Measurements from ENCODE around the gene NSG1. TPM values are rescaled to one million over a fixed set of nuclear protein-coding genes. Genes with fewer than 3 reads are reported as not detected.
A peak's percentile ranks its signal among the peaks of the same experiment; 100 is the strongest.

Gene NSG1
- total RNA-seq, 2 experiments from 2014 or later, result 39.7 to 46.8 TPM

DNA sequence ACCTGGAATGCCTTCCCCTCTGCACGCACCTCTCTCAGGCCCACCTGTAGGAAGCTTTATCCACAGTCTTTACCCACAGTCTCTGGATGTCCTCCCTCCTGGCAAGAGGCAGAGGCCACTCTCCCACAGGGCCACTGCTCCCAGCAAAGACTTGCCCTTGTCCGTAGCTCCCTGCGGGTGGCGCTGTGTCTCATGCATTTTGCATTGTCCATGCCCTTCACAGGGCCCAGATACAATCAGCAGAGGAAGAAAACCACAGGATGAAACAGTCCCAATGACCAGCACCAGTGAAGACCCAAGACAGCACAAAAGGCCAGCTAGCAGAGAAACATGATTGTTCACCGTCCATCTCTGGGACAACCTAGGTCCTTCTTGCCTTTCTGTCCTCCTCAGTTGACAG lies 2.1 kb upstream of the NSG1 start:
- POLR2A ChIA-PET, result no interaction called here
- Mint-ChIP-seq H3K36me3 (no peaks in the 10 kb centered on the region), H3K27ac (no peak overlapping the region), H3K4me3 (peak overlapping the region; percentile 60), H3K4me1 (peaks cover 5% of the 10 kb centered on the region), H3K27me3 (peaks cover 30% of the 10 kb centered on the region), H3K9me3 (no peaks in the 10 kb centered on the region)
- DNase-seq (no peak), ATAC-seq (ENCODE audit: low read depth) (no peak)

DNA sequence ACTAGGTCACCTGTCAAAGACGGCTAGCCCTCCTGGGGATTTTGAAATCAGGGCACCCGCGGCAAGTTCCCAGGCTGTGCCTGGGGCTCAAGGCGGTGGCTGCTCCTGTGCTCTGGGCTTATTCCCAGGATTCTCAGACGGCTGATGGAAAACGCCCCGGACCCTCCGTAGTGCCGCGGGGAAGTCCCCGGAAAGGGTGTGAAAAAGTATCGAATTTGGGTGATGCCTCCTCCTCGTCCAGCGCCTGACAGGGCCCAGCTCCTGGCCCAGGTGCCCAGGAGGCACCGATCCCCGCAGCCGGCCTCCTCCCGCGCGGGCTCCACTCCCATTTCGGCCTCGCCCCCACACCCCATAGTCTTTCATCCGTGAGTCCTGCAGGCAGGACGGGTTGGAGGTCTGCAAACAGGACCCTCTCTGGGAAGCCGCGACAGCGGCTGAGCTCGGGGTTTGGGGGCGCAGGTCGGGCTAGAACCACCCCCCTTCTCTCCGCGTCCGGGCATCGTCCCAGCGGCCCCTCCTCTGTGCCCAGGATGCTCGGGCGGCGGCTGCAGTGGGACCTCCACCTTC lies 1.1 kb upstream of the NSG1 start:
- no peak overlapping the region for H3K27ac Mint-ChIP-seq
- H3K4me3 Mint-ChIP-seq, result peak overlapping the region; percentile 86
- POLR2A ChIA-PET, result no interaction called here
- no peaks in the 10 kb centered on the region for H3K36me3 Mint-ChIP-seq
- DNase-seq (no peak), ATAC-seq (ENCODE audit: low read depth) (no peak)
- H3K4me1 Mint-ChIP-seq, result peaks cover 5% of the 10 kb centered on the region
- H3K9me3 Mint-ChIP-seq, result no peaks in the 10 kb centered on the region
- H3K27me3 Mint-ChIP-seq, result peaks cover 28% of the 10 kb centered on the region

DNA sequence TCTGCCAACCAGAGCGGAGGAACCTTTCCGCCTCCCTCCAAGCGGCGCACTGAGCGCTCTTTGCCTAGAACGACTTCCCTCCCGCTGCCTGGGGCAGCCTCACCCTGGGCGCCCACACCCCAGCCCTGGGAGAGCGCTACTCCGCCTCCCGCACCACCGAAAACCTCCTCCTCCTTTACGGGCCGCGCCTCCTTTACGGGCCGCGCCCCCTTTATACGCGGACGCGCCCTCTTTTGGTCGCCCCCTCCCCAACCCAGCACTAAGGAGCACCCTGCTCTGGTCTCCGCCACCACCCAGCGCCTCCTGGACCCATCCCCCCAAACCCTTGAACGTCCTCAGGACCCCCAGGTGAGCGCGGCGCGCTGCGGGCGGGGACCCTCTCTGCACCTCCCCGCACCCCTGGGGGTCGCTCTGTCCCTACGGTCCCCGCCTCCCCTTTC lies 586 bp upstream of the NSG1 start:
- Mint-ChIP-seq H3K9me3 (no peaks in the 10 kb centered on the region), H3K27ac (peak overlapping the region; percentile 34), H3K4me3 (peak overlapping the region; percentile 86), H3K4me1 (peaks cover 5% of the 10 kb centered on the region), H3K36me3 (no peaks in the 10 kb centered on the region), H3K27me3 (peaks cover 28% of the 10 kb centered on the region)
- DNase-seq (peak; percentile 56), ATAC-seq (ENCODE audit: low read depth) (peak; percentile 73)
- POLR2A ChIA-PET, result no interaction called here

DNA sequence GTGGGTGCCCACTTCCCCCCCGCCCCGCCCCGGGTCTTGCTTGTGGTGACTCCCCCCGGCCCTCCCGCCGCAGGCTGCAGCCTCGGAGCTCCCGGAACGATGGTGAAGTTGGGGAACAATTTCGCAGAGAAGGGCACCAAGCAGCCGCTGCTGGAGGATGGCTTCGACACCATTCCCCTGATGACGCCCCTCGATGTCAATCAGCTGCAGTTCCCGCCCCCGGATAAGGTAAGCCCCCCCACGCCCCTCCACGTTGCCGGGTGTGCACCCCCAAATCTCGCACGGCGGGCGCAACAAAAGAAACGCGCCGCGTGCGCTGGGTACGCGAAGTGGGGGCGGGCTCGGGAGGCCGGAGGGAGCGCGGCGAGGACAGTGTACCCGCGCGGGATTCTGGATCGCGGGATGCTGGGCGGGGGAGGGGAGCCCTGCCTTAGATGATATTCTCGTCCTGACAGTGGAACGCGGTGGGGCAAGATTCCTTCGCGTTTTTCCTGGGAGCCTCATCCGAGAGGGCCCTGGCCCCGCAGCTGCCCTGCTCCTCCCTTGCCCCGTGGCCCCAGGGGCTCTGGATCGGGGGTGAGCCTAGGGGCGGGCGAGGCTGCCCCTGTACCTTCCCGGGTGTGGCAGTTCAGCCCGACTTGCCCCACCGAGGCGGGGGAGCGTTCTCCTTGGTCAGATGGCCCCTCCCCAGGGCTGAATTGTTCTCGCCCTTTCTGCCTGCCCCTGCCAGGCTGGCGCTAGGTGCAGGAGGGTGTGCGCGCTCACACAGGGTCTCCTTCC lies 819 bp downstream of the NSG1 start:
- peak overlapping the region; percentile 13 for H3K27ac Mint-ChIP-seq
- no peaks in the 10 kb centered on the region for H3K9me3 Mint-ChIP-seq
- H3K36me3 Mint-ChIP-seq, result peaks cover 1% of the 10 kb centered on the region
- peaks cover 5% of the 10 kb centered on the region for H3K4me1 Mint-ChIP-seq
- POLR2A ChIA-PET, result no interaction called here
- H3K4me3 Mint-ChIP-seq, result peak overlapping the region; percentile 76
- peaks cover 26% of the 10 kb centered on the region for H3K27me3 Mint-ChIP-seq
- no peak for ATAC-seq (ENCODE audit: low read depth)
- DNase-seq, result peak; percentile 53

DNA sequence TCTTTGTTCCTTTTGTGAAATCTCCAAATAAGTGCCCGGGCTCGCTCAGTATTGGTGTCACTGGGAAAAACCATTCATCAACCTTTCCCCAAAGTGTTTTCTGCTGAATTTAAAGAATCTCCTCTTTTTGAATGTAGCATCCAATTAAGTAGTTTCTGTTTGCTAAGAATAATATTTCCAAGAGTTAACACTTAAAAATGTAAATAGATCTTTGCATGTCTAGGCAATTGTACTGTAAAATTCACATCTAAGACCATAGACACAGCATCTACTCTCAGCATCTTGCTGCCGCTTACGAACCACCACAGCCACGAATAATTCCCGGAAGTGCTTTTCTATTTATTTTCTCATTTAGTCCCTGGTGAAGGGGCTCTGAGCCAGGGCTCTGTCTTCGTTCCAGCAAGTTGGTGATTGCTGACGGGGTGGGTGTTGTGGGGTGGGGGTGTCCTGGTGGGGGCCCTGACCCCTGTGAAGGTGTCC lies 1.4 kb downstream of the NSG1 start:
- DNase-seq (no peak), ATAC-seq (ENCODE audit: low read depth) (no peak)
- Mint-ChIP-seq H3K27ac (peak overlapping the region; percentile 13), H3K4me1 (peaks cover 5% of the 10 kb centered on the region), H3K36me3 (peaks cover 1% of the 10 kb centered on the region), H3K27me3 (peaks cover 25% of the 10 kb centered on the region), H3K4me3 (peak overlapping the region; percentile 76), H3K9me3 (no peaks in the 10 kb centered on the region)
- POLR2A ChIA-PET, result interaction anchor here (1.0 kb wide), 1 partner anchor 140 kb away, joined by 3 read pairs; the partner anchor contains the start of gene TMEM128

DNA sequence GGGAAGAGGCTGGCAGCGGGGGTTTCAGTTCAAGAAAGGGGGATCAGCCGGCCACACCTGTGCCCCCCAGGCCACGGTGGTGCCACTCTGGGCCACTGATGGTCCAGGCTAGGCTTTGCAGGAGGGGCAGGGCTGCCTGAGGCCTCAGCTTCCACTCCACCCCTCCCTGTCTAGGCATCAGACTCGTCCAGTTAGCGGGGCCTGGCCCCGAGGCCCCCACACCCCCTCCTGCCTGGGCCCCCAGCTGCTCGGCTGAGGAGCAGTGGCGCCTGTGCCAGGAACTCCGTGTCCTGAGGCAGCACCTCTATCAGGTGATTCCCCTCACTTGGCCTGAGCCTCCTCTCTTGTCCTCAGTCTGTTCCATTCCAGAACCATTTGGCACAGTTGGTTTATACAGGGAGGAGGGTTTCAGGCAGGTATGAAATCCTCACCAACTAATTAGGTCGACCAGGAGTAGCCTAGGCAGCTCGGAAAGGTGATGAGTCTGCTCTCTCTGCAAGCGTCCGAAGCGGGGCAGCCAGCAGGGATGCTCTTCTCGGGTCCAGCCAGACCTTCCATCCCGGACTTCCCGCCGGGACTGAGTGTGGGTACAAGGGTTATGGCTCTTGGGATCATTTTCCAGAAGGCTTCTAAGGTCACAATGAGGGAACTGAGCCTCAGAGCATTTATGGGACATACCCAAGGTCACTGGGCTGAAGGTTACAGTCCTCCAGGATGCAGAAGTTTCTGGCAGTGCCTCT lies 2.1 kb downstream of the NSG1 start:
- POLR2A ChIA-PET, result interaction anchor here (1.0 kb wide), 1 partner anchor 141 kb away, joined by 3 read pairs; the partner anchor contains the start of gene TMEM128
- H3K27ac Mint-ChIP-seq, result no peak overlapping the region
- ATAC-seq (ENCODE audit: low read depth) (no peak), DNase-seq (no peak)
- H3K27me3 Mint-ChIP-seq, result peaks cover 20% of the 10 kb centered on the region
- H3K4me1 Mint-ChIP-seq, result peaks cover 5% of the 10 kb centered on the region
- H3K9me3 Mint-ChIP-seq, result no peaks in the 10 kb centered on the region
- no peak overlapping the region for H3K4me3 Mint-ChIP-seq
- H3K36me3 Mint-ChIP-seq, result peaks cover 3% of the 10 kb centered on the region

DNA sequence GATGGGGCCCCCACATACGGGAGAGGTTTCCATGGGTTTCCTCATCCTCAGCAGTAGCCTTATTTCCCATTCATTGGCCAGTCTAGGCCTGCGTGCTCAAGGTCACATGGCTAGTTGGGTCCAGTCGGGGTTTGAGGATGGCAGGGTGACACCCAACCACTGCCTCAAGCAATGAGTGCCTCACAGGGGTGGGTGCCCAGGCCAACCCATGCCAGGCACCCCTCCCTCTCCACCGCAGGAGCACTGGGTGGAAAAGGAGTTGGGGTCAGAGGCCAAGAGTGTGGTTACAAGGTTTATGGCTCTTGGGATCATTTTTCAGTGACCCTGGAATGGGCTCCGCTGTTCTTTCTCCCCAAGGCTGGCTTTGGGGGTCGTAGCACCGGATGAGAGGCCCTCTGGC lies 3.1 kb downstream of the NSG1 start:
- Mint-ChIP-seq H3K4me3 (no peak overlapping the region), H3K36me3 (peaks cover 3% of the 10 kb centered on the region), H3K27ac (no peak overlapping the region), H3K9me3 (no peaks in the 10 kb centered on the region), H3K27me3 (peaks cover 10% of the 10 kb centered on the region), H3K4me1 (peaks cover 4% of the 10 kb centered on the region)
- POLR2A ChIA-PET, result no interaction called here
- ATAC-seq (ENCODE audit: low read depth) (no peak), DNase-seq (no peak)

DNA sequence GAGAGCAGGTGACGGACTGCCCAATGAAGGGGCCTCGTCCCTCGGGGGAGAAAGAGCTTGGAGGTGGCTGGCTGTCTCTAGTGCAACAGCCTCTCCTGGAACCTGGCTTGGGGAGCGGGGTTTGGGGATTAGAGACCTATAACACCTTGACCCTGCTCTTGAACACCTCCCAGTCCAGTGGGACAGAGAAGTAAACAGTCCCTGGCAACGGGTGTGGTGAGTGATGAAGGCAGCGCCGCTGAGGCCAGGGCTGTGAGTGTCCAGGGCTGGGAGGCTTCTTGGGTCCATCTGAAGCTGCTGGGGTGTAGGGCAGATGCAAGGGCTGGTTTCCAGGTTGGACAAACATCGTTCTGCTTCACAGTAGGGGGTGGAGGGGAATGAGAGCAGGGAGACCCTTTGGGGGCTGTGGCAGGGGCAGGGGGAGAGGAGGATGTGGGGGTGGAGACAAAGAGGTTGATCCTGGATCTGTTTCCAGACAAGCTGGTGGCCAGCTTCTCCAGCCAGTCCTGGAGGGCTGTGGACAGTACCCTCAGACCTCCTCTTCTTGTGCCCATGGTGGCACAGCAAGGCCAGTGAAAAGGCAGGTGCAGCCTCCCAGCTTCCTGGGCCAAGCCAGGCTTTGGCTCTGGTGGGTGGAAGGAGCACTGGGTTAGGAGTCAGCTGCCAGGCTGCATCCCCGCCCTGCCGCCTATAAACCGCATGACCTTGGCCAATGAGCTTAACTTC lies 3.8 kb downstream of the NSG1 start:
- H3K27me3 Mint-ChIP-seq, result peaks cover 9% of the 10 kb centered on the region
- DNase-seq, result no peak
- H3K27ac Mint-ChIP-seq, result no peak overlapping the region
- H3K4me1 Mint-ChIP-seq, result peaks cover 4% of the 10 kb centered on the region
- H3K9me3 Mint-ChIP-seq, result no peaks in the 10 kb centered on the region
- H3K4me3 Mint-ChIP-seq, result no peak overlapping the region
- H3K36me3 Mint-ChIP-seq, result peaks cover 3% of the 10 kb centered on the region
- POLR2A ChIA-PET, result no interaction called here
- ATAC-seq (ENCODE audit: low read depth), result no peak

DNA sequence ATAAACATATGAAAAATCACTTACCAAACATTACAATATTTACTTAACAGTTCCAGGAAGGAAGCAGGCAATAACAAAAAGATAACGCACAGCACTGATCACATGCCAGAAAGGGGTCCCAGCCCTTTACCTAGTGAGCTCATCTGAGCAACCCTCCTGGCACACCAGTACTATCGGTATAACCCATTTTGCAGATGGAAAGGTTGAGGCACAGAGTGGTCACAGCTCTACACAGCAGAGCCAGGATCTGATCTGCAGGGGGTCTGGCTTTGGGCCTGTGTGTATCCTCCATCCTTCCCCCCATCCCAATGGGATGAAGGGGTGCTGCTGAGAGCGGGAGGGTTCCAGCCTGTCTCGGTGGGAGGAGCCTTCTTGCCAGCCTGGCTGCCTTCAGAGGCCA lies 5.0 kb downstream of the NSG1 start:
- H3K4me1 Mint-ChIP-seq, result peaks cover 6% of the 10 kb centered on the region
- no peak overlapping the region for H3K4me3 Mint-ChIP-seq
- H3K9me3 Mint-ChIP-seq, result no peaks in the 10 kb centered on the region
- DNase-seq (no peak), ATAC-seq (ENCODE audit: low read depth) (no peak)
- H3K36me3 Mint-ChIP-seq, result peaks cover 3% of the 10 kb centered on the region
- H3K27ac Mint-ChIP-seq, result no peak overlapping the region
- POLR2A ChIA-PET, result no interaction called here
- H3K27me3 Mint-ChIP-seq, result peaks cover 4% of the 10 kb centered on the region

DNA sequence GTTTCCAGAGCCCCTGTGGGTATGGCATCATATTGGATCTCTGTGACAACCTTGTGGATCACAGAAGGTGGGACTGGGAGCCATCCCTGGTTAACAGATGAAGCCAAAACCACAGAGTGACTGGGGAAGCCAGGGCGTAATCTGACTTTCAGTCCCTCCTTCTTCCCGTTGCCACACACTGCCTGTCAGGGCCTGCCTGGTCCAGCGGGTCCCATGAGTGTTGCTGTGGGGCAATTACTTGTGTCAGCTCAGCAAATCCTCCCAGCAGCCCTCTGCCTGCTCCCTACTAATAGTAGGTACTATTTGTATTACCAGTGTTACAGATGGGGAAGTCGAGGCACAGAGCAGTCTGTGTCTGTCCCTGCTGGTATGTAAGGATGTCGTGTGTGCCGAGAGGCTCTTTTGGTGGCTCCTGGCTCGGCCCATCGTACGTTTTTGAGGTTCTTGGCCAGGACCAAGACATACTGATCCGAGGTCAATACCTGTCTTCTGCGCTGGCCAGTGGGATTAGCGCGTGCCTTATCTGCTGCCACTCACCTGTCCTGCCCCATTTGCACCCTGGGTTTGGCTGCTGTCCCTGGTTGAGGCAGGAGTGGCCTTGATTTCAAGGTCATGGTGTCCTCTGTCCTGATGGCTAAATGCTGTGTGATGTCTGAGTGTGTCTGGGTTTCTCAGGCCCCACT lies 5.7 kb downstream of the NSG1 start:
- DNase-seq (no peak), ATAC-seq (ENCODE audit: low read depth) (no peak)
- H3K9me3 Mint-ChIP-seq, result no peaks in the 10 kb centered on the region
- peaks cover 4% of the 10 kb centered on the region for H3K27me3 Mint-ChIP-seq
- peaks cover 6% of the 10 kb centered on the region for H3K4me1 Mint-ChIP-seq
- POLR2A ChIA-PET, result no interaction called here
- H3K4me3 Mint-ChIP-seq, result no peak overlapping the region
- peaks cover 3% of the 10 kb centered on the region for H3K36me3 Mint-ChIP-seq
- H3K27ac Mint-ChIP-seq, result no peak overlapping the region

DNA sequence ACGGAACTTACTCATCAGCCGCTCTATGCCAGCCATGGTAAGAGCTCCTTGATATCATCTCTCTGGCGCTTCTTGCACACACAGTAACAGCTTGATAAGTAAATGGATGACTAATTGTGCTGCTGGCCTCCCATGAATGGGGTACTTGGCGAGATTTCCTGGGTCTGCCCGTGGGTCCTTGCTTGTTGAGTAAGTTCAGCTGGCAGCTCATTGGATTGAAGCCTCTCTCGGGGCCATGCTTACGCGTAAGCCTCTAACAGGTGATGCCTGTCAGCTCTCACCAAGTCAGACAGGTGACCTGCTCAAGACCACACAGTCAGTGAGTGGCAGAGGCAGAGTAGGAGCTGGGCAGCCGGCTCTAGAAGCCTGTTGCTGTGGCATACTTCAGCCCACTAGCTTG lies 7.7 kb downstream of the NSG1 start:
- Mint-ChIP-seq H3K9me3 (no peaks in the 10 kb centered on the region), H3K27ac (no peak overlapping the region), H3K4me3 (no peak overlapping the region), H3K4me1 (peaks cover 2% of the 10 kb centered on the region), H3K36me3 (peaks cover 7% of the 10 kb centered on the region), H3K27me3 (no peaks in the 10 kb centered on the region)
- ATAC-seq (ENCODE audit: low read depth) (no peak), DNase-seq (no peak)
- POLR2A ChIA-PET, result interaction anchor here (0.6 kb wide), 1 partner anchor 97 kb away, joined by 3 read pairs; no protein-coding TSS in a partner anchor

DNA sequence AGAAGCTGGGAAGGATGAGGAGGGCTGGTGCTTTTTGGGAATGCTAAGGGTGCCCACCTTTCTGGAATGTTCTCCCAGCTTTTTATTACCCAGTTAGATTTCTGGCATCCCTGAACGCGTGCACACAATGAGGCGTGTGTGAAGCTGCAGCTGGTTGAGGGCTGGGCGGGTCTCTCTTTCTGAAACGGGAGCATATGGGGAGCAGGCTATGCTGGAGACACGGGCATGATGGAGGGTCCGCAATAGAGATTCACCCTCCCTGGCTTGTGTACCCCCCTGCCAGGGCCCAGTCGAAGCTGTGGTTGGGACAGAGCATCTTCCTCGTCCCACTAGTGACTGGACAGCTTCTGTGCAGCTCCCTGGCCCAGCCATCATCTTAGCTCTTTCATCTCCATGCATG lies 8.5 kb downstream of the NSG1 start:
- Mint-ChIP-seq H3K4me3 (no peak overlapping the region), H3K9me3 (no peaks in the 10 kb centered on the region), H3K27me3 (no peaks in the 10 kb centered on the region), H3K36me3 (peaks cover 7% of the 10 kb centered on the region), H3K27ac (no peak overlapping the region), H3K4me1 (peaks cover 2% of the 10 kb centered on the region)
- POLR2A ChIA-PET, result no interaction called here
- no peak for ATAC-seq (ENCODE audit: low read depth)
- no peak for DNase-seq

Data from activated naive CD8-positive, alpha-beta T cell treated with anti-CD3 and anti-CD28 coated beads, Interleukin-2, amount 10 ng/mL, durations not matched to agents 7 days and 5 days (primary cell).